AG10803 (cell line): Measurements from ENCODE around the gene TSPEAR.

Experiments used
- DNase-seq: peaks from one replicate; pipeline ENCODE4 v3.0.0; 2010; ENCODE audit warnings: low read depth
- H3K4me3 ChIP-seq: 2 replicates; pipeline ENCODE4 v1.5.1; 2011; ENCODE audit warnings: mild to moderate bottlenecking, low read length, control low read depth
- CTCF ChIP-seq: conservative IDR thresholded peaks from 2 replicates; pipeline ENCODE4 v1.5.1; 2011; ENCODE audit warnings: mild to moderate bottlenecking, low read length, control low read depth, inconsistent platforms

The TSPEAR gene

GRCh38 chr21:44653656-44654575 is 57.5 kb downstream of the TSPEAR start:
- TF ChIP-seq CTCF = no peak
- no peak for DNase-seq

GRCh38 chr21:44653123-44653522 is 58.2 kb downstream of the TSPEAR start:
- no peak overlapping the region for H3K4me3 ChIP-seq
- no peak for DNase-seq
- no peak for TF ChIP-seq CTCF

More at GRCh38 chr21:44653656-44654575, 57.5 kb downstream of the TSPEAR start:
- no peak overlapping the region for H3K4me3 ChIP-seq

- no peak overlapping the region for H3K4me3 ChIP-seq
- DNase-seq = no peak
- TF ChIP-seq CTCF = no peak
These were observed 60.2 kb downstream of the TSPEAR start for GRCh38 chr21:44650973-44651675.

- no peak overlapping the region for H3K4me3 ChIP-seq
- no peak for DNase-seq
- no peak for TF ChIP-seq CTCF
These were observed 61.0 kb downstream of the TSPEAR start for GRCh38 chr21:44650265-44650972.

GRCh38 chr21:44649521-44650100 is 61.8 kb downstream of the TSPEAR start:
- no peak overlapping the region for H3K4me3 ChIP-seq
- no peak for TF ChIP-seq CTCF
- DNase-seq = no peak

GRCh38 chr21:44648557-44649311 is 62.6 kb downstream of the TSPEAR start:
- no peak for DNase-seq
- no peak for TF ChIP-seq CTCF
- no peak overlapping the region for H3K4me3 ChIP-seq
